ENCODE measurements around the gene USH1G. TPM values are rescaled to one million over a fixed set of nuclear protein-coding genes. Genes with fewer than 3 reads are reported as not detected.

The USH1G gene
- total RNA-seq, 1 experiment from 2014 or later = 2.7 TPM

DNA sequence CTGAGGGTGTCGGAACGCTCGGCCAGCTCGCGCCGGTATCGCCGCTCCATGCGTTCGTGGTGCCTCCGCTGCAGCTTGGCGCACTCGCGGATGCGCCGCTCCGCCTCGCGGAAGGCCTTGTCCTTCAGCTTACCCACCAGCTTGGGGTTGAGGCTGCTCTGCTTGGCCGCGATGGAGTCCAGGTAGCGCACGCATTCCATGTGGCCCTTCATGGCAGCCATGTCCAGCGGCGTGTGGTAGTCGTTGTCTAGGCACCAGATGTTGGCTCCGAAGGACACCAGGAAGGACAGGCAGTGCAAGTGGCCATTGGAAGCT is 2.8 kb downstream of the USH1G start:
- no CpG with 5 or more reads among the region's 27 CpGs for WGBS (ENCODE audit: extremely low coverage, insufficient read length, low lambda C conversion rate)
- Histone ChIP-seq H3K27ac (ENCODE audit: insufficient read length, low read depth, low read length) (no peak overlapping the region), H3K79me1 (ENCODE audit: insufficient read depth, low read depth, low read length, poor library complexity, severe bottlenecking) (no peaks in the 10 kb centered on the region), H2BK5ac (ENCODE audit: insufficient read length, low read length) (no peak overlapping the region), H3K4me1 (ENCODE audit: insufficient read depth, low read length) (no peaks in the 10 kb centered on the region), H4K8ac (replicated peaks; ENCODE audit: insufficient read length, low read depth, low read length) (no peak overlapping the region), H3K79me2 (ENCODE audit: insufficient read depth, low read length) (no peaks in the 10 kb centered on the region), H2BK120ac (ENCODE audit: low read depth, low read length, poor library complexity, severe bottlenecking) (no peak overlapping the region), H4K91ac (ENCODE audit: insufficient read length, low read depth, low read length) (no peak overlapping the region), H3K4me2 (ENCODE audit: insufficient read depth, insufficient read length, low read length) (no peak overlapping the region), H3K18ac (ENCODE audit: insufficient read length, low read depth, low read length) (no peak overlapping the region), H2BK20ac (ENCODE audit: low read depth, low read length, poor library complexity, severe bottlenecking) (no peak overlapping the region), H3K27me3 (ENCODE audit: insufficient read depth, low read length) (peaks cover 28% of the 10 kb centered on the region), H4K5ac (ENCODE audit: insufficient read length, low read depth, low read length) (no peak overlapping the region), H3T11ph (ENCODE audit: low read length) (no peak overlapping the region), H3K9ac (ENCODE audit: extremely low read depth, insufficient read length, low read length) (no peak overlapping the region), H2AK5ac (ENCODE audit: insufficient read length, low read length) (no peak overlapping the region), H2AFZ (ENCODE audit: low read length) (no peak overlapping the region), H3K14ac (ENCODE audit: insufficient read depth, low read length) (no peak overlapping the region), H2BK15ac (ENCODE audit: low read depth, low read length) (no peak overlapping the region), H3K4ac (ENCODE audit: low read depth, low read length) (no peak overlapping the region), H3K23ac (ENCODE audit: insufficient read length, low read depth, low read length) (no peak overlapping the region), H4K20me1 (ENCODE audit: control insufficient read depth, insufficient read depth, insufficient read length) (no peaks in the 10 kb centered on the region), H3K23me2 (ENCODE audit: insufficient read length, low read depth, low read length, poor library complexity, severe bottlenecking) (peaks cover 5% of the 10 kb centered on the region), H2BK12ac (ENCODE audit: insufficient read length, low read depth, low read length) (no peak overlapping the region), H3K56ac (ENCODE audit: insufficient read length, low read depth, low read length) (no peak overlapping the region), H3K9me3 (ENCODE audit: control insufficient read depth, low read depth, low read length) (no peaks in the 10 kb centered on the region)
- peak; percentile 43 for DNase-seq
- H3K4me1 Mint-ChIP-seq = peaks cover 18 to 42% of the 10 kb centered on the region in 2 experiments
- H3K4me3 Mint-ChIP-seq = no peak overlapping the region
- peaks cover 0 to 2% of the 10 kb centered on the region in 2 experiments; a peak in 1 of 5 replicates for H3K9me3 Mint-ChIP-seq
- TF ChIP-seq CTCF (conservative IDR thresholded peaks at IDR 0.05) = no peak
- H3K27me3 Mint-ChIP-seq (ENCODE audit: low read depth) = peaks cover 54% of the 10 kb centered on the region
- H3K36me3 Mint-ChIP-seq (ENCODE audit: insufficient read depth in 1 of 3, low read depth in 3 of 3) = no peaks in the 10 kb centered on the region; a peak in 1 of 7 replicates
- no peak overlapping the region for H3K27ac Mint-ChIP-seq

Measured in H9 (cell line).